ENCODE measurements around the gene MB. TPM values are rescaled to one million over a fixed set of nuclear protein-coding genes. Genes with fewer than 3 reads are reported as not detected.

The MB gene
- total RNA-seq, 1 donor from 2014 or later: not detected

- no peak for DNase-seq (ENCODE audit: low spot score in 2 of 2)
- no peak for FAIRE-seq
Measured at GRCh38 chr22:35619336-35620094, 2.4 kb upstream of the MB start.

- DNase-seq (ENCODE audit: low spot score in 2 of 2) (no peak), FAIRE-seq (no peak)
Measured at GRCh38 chr22:35618427-35619223, 1.5 kb upstream of the MB start.

DNA sequence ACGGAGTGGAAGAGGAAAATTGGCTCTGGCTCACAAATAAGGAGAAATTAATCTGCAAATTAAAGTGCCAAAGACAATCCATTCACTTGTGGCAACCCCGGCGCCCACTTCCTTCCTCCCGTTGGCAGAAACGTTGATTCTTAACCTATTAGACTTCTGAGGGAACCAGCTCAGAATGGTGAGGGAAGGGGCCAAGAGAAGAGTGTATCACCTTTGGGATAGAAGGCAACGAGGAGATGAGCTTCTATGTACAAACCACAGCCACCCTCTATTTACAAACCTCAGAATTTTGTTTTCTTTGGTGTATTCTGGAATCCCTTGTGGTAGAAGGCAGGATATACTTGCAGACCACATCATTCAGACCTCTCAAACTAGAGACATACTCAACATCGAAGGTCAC, 1.1 kb downstream of the MB start:
- DNase-seq (ENCODE audit: low spot score in 2 of 2) (no peak), FAIRE-seq (no peak)

GRCh38 chr22:35615156-35615555, 2.0 kb downstream of the MB start:
- no peak for DNase-seq (ENCODE audit: low spot score in 2 of 2)
- no peak for FAIRE-seq

DNA sequence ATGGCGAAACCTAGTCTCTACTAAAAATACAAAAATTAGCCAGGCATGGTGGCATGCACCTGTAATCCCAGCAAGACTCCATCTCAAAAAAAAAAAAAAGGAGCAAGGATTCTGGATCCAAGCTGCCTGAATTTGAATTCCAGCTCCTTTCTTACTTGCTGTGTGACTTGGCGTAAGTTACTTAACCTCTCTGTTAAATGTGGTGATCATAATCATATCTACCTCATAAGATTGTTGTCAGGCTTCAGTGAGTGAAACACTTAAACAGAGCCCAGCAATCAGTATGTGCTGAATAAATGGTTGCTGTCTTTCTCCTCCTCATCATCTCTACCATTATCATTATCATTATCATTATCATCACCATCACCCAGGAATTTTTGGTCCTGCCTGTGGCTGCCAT, 2.7 kb downstream of the MB start:
- DNase-seq (ENCODE audit: low spot score in 2 of 2) (no peak), FAIRE-seq (no peak)

DNA sequence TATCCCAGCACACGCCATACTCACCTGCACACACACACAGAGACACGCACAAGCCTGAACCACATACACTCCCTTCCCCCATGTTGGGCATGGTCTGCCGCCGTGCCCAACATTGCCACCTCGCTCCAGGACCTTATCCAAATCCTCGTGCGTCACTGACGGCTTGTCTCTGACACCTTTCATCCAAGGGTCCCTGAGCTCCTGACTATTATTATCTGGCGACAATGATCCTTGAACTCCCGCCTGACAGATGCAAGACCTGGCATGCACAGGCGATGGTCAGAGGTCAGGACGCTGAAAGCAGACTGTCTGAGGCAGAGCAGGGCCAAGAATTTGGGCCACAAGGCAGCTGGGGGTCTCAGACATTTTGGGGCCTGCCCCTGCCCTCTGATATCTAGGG, 4.2 kb downstream of the MB start:
- FAIRE-seq (no peak), DNase-seq (ENCODE audit: low spot score in 2 of 2) (no peak)

- DNase-seq (ENCODE audit: low spot score in 2 of 2) (no peak), FAIRE-seq (no peak)
Measured at GRCh38 chr22:35611891-35612576, 5.1 kb downstream of the MB start.

DNA sequence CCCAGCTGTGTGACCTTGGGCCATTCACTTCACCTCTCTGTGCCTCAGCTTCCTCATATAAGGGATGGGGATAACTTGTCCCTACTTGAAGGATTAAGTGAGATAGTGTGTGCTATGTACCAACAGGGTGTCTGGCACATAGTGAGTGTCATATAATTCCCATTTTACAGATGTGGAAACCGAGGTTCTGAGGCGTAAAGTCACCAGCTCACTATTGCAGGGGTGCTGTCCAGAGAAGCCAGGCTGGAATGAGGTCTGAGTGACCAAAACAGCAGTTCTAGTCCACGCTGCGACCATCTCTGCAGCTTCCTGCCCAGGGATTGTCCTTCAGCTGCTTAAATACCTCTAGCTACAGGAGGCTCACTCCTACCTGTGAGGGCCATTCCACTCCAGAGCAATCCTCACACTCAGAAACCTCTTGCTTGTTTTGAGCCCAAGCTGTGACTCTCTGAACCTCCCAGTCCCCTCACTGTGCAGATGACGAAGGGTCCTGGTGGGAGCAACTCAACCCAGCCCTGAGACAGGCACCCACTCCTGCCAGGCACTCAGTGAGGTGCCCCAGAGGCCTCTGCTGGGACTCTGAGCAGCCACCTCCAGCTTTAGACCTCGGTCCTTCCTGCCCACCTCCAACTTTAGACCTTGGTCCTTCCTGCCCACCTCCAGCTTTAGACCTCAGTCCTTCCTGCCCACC, 5.8 kb downstream of the MB start:
- no peak for FAIRE-seq

DNA sequence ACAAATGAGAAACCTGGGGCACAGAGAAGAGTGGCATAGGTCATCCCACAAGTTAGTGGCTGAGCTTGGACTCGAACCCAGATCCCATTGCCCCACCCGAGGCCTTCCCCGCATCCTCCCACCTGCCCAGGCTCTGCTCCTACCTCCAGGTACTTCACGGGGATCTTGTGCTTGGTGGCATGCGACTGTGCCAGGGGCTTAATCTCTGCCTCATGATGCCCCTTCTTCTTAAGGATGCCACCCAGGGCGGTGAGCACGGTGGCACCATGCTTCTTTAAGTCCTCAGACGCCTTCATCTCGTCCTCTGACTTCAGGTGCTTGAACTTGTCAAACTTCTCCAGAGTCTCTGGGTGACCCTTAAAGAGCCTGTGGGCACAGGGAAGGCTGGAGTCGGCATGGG, 6.4 kb downstream of the MB start:
- FAIRE-seq (no peak), DNase-seq (ENCODE audit: low spot score in 2 of 2) (no peak)

More for the DNA sequence above, 5.8 kb downstream of the MB start:
- DNase-seq (ENCODE audit: low spot score in 2 of 2): no peak

DNA sequence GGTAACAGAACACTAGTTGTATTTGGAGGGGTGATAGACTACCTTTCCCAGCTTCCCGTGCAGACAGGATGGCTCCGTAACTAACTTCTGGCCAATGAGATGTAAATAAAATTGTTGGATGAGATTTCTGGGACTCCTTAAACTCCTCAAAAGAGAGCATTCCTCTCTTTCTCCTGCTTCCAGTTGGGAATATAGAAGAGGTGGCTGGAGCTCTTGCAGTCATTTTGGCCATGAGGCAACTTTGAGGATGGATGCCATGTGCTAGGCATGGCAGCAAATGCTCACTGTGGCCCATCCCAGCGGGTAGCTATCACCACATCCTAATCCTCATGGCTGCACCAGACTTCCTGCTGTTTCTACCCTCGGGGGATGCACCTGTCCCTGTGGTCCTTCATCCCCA, 7.4 kb downstream of the MB start:
- no peak for DNase-seq (ENCODE audit: low spot score in 2 of 2)
- FAIRE-seq: no peak

DNA sequence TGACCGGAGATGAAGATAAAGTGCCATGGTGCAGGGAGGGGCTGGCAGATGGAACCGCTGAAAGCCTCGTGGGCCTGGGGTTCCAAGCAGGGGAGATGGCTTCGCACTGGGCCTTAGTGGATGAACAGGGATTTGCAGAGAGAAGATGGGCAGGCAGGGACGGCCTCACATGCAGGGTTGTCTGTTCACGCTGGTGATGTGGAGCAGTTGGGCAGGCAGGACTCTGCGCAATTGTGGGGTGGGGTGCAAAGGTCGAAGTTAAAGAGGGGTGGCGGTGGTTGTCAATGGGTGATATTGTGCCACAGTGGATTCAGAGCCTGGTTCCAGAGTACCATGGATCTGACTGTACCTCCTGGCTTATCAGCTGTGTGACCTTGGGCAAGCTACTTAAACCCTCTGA, 7.9 kb downstream of the MB start:
- FAIRE-seq: no peak
- no peak for DNase-seq (ENCODE audit: low spot score in 2 of 2)

- DNase-seq (ENCODE audit: low spot score in 2 of 2) (no peak), FAIRE-seq (no peak)
Measured at GRCh38 chr22:35608088-35608487, 9.0 kb downstream of the MB start.

DNA sequence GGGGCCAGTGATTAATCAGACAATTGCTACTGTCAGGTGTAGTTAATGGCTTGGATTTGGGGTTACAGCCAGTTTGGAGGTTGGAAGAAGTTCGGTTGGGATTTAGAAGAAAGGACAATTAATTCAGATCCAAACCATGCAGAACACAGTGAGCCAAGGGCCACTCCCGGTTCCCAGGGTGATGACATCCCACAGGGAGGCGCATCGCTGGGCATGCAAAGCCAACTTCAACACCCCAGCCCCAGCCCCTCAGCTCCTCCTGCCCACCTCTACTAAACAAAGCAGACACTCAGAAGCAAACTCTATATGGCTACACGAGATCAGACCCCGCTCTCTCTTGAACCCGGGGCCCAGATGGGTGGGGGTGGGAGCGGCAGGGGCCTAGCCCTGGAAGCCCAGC, 10.2 kb downstream of the MB start:
- FAIRE-seq: no peak

DNA sequence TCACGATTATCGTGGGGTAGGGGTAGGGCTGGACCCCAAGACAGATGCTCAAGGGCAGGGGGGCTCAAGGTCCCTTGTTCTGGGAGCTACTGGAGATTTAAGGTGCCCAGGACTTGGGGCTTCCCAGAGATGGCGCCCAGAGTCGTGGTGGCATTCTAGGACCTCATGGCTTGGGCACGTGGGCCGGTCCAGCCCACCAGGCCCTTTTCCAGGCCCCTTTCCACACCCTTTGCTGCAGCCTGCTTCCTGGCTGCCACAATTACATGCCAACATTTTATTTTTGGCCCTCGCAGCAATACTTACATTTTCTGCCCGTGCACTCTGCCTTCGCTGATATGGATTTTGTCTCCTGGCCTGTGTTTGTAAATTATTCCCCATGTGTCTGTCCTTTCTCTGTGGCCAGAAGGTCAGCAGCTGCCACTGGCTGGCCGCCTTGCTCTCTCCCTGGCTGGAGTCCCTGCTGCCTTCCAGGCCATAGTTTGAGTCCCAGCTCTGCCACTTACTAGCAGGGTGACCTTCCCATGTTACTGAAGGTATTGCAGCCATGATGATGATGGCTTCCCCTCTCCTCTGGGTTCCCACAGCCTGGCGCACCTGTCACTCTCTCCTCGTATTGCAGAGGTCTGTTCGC, 11.2 kb downstream of the MB start:
- DNase-seq (ENCODE audit: low spot score in 2 of 2) (no peak), FAIRE-seq (no peak)

More for the DNA sequence above, 10.2 kb downstream of the MB start:
- DNase-seq (ENCODE audit: low spot score in 2 of 2): no peak

DNA sequence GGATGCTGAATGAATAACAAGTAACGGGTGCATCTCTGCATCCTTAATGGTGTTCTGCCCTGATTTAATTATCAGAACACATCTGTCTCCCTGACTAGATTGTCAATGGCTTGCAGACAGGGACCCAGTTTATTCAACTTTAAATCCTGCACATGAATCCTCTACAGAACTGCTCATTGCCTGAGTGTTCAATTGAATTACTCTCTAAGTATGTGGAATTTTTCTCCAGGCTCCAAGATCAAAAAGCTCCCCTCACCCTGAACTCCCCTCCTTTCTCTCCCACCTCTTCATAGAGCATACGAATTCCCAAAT, 11.8 kb downstream of the MB start:
- FAIRE-seq (no peak), DNase-seq (ENCODE audit: low spot score in 2 of 2) (no peak)

DNA sequence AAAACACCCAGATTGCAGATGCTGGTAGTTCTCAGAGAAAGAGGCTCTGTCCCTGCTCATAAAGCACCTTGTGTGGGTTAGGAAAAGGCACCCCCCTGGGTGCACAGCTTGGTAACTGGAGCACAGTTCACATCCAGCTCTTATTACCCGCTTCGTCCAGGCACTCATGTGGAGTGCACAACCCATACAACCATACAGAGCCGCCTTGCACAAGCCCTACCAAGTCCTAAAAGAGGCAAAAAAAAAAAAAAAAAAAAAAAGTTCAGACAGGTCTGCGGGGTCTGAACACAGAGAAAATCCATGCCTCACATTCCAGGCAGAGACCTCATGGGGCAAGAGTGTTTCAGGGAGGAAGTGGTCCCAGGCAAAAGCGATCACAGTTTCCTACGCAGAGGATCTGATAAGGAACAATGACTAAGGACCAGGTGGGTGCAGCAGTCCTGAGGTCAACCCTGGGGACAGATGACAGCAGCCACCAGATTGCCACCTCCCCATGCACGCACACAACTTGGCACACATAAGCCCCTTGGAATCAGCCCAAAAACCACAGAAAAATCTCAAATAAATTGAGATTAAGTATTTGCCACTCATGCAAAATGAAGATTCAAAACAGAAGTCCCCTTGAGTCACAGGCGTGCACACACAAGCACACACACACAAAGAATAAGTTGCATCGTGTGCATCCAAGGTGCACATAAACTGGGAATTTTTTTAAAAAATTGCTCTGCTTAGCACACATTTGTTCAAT, 12.3 kb downstream of the MB start:
- no peak for FAIRE-seq
- DNase-seq (ENCODE audit: low spot score in 2 of 2): no peak

GRCh38 chr22:35601743-35602615, 15.2 kb downstream of the MB start:
- DNase-seq (ENCODE audit: low spot score in 2 of 2) (no peak), FAIRE-seq (no peak)

DNA sequence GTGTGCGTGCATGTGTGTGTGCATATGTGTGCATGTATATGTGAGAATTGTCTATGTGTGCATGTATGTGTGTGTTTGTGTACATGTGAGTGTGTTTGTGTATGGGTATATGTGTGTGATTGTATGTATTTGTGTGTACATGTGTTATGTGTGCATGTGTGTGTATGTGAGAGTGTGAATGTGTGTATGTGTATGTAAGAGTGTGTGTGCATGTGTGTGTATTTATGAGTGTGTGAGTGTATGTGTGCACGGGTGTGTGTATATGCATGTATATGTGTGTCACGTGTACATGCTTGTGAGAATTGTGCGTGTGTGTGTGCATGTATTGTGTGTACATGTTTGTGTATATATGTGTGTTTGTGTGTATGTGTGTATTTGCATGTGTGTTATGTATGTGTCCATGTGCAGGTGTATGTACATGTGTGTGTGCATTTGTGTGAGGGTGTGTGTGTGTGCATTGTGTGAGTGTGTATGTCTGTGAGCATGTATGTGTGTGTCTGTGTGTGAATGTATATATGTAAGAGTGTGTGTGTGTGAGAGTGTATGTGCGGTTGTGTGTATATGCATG, 16.0 kb downstream of the MB start:
- DNase-seq (ENCODE audit: low spot score in 2 of 2) (no peak), FAIRE-seq (no peak)

DNA sequence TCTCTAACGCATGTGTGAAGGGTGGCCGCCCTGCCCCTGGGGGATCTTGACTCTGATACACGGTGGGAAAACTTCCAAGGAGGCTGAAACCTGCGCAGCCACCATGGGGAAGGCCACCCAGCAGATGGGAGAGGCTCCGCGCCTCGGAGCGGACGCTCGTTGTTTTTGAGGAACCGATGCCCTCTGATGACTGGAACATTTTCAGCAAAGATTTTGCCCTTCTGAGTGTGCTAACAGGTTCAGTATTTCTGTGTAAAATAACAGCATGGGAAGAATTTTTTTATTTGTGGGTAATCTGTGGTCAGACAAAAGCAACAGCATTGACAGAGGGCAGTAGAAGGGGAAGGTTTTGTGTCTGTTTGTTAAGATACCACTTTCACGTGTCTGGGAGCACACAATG, 16.7 kb downstream of the MB start:
- FAIRE-seq (no peak), DNase-seq (ENCODE audit: low spot score in 2 of 2) (no peak)
